ENCODE results near the gene DOCK7. TPM values are rescaled to one million over a fixed set of nuclear protein-coding genes. Genes with fewer than 3 reads are reported as not detected.

Gene DOCK7
- total and polyA plus RNA-seq, 8 donors, result 33.1 to 53.8 (median 44.0) TPM

DNA sequence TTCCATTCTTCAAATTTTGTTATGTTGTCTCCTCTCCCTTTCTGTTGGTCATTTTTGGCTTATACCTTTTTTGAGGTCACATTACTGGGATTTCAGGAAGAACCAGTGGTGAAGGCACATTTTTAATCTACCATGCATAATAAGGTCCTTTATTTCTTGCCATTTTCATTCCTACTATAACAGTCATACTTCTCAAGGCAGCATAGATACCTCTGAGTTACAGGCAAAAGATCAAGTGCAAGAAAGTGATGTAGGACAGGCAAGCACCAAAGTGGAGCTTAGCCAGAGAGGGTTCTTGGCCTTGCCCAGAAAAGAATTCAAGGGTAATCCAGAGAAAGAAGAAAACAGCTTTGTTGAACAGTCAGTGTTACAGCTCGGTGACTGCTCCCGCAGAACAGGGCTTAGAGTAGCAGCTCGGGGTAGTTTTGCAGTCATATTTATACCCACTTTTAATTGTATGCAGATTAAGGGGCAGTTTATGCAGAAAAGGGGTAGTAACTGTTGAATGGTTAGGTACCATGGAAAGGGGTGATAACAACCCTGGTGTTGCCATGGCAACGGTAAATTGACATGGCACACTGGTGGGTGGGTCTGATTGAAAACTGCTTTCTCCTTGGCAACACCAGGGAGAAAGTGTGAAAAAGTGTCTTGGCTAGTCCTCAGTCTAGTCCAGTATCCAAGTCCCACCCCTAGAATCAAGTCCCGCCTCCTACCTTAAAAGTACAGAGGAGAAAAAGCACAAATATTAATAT is 39.6 kb upstream of the DOCK7 start:
- H3K27ac ChIP-seq, result no peak overlapping the region
- no peaks in the 10 kb centered on the region for H3K27me3 ChIP-seq
- intact Hi-C loops (cut with DNase I), result no loop called here
- no peak overlapping the region for H3K4me3 ChIP-seq
- H3K9me3 ChIP-seq, result no peaks in the 10 kb centered on the region
- DNase-seq (no peak), ATAC-seq (no peak)
- TF ChIP-seq, protein P1, sequence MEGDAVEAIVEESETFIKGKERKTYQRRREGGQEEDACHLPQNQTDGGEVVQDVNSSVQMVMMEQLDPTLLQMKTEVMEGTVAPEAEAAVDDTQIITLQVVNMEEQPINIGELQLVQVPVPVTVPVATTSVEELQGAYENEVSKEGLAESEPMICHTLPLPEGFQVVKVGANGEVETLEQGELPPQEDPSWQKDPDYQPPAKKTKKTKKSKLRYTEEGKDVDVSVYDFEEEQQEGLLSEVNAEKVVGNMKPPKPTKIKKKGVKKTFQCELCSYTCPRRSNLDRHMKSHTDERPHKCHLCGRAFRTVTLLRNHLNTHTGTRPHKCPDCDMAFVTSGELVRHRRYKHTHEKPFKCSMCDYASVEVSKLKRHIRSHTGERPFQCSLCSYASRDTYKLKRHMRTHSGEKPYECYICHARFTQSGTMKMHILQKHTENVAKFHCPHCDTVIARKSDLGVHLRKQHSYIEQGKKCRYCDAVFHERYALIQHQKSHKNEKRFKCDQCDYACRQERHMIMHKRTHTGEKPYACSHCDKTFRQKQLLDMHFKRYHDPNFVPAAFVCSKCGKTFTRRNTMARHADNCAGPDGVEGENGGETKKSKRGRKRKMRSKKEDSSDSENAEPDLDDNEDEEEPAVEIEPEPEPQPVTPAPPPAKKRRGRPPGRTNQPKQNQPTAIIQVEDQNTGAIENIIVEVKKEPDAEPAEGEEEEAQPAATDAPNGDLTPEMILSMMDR (IDR thresholded peaks at IDR 0.05), result no peak
- no peaks in the 10 kb centered on the region for H3K36me3 ChIP-seq
- H3K4me1 ChIP-seq, result no peaks in the 10 kb centered on the region

DNA sequence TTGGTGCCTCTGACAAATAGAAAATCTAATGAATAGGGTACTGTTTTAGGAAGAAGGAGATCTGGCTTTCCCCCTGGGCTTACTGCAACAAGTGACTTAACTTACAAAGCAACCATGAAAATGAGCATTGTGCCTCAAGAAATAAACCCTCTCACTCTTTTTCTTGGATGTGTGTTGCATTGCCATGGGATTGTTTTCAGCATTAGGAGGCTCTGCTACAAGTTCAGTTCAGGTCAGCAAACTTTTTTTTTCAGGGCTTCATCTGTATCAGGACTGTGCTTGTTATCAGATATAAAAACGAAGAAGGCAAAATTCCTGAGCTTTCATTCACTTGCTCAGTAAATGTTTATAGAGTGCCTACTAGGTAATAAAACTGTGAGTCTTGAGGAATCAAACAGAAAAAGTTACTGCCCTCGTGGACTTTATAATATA is 37.8 kb upstream of the DOCK7 start:
- H3K4me1 ChIP-seq, result no peaks in the 10 kb centered on the region
- intact Hi-C loops (cut with DNase I), result no loop called here
- H3K36me3 ChIP-seq, result no peaks in the 10 kb centered on the region
- H3K9me3 ChIP-seq, result no peaks in the 10 kb centered on the region
- ATAC-seq (no peak), DNase-seq (no peak)
- TF ChIP-seq, protein P1 (IDR thresholded peaks at IDR 0.05), result no peak
- H3K4me3 ChIP-seq, result no peak overlapping the region
- H3K27me3 ChIP-seq, result no peaks in the 10 kb centered on the region
- H3K27ac ChIP-seq, result no peak overlapping the region

DNA sequence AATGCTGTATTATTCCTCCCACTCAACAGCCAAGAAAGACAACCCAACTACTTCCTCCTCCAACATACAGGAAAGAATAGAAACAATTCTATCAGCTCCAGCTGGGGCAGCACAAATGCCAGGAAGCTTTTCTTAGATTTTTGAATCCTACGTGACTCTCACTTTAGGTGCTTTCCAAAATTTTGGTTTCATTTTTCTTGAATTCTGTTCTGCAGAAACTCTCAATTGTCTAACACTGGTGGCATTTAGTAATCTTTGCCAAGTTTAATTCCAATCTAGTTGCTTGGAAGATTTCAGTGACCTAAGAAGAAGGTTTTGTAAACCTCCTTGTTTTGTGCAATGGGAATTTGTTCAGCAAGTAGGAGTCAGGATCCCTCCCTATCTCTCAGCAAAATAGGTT is 37.1 kb upstream of the DOCK7 start:
- no peaks in the 10 kb centered on the region for H3K4me1 ChIP-seq
- ATAC-seq, result no peak
- peak in 1 of 4 donors; percentile 16 for DNase-seq
- TF ChIP-seq, protein P1 (IDR thresholded peaks at IDR 0.05), result no peak
- H3K4me3 ChIP-seq, result no peak overlapping the region
- H3K27ac ChIP-seq, result no peak overlapping the region
- no peaks in the 10 kb centered on the region for H3K36me3 ChIP-seq
- intact Hi-C loops (cut with DNase I), result no loop called here
- no peaks in the 10 kb centered on the region for H3K9me3 ChIP-seq
- no peaks in the 10 kb centered on the region for H3K27me3 ChIP-seq

DNA sequence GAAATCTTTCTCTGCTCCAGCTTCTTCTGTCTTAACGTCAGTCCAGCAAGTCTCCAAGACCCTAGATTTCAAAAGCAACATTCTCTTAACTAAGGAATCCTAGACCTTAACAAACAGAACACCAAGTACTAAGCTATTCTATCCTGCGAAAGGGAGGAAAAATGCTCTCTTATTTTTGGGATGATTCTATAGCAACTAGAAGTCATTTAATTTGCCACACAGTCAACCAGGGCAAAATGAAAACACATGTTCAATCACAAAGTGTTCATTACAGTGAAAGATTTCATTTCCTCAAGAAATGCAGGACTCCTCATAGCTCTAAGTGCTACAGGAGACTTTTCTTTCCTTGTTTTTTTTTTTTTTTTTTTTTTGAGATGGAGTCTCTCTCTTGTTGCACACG is 36.2 kb upstream of the DOCK7 start:
- H3K27me3 ChIP-seq, result no peaks in the 10 kb centered on the region
- H3K9me3 ChIP-seq, result no peaks in the 10 kb centered on the region
- no peak overlapping the region for H3K4me3 ChIP-seq
- TF ChIP-seq, protein P1 (IDR thresholded peaks at IDR 0.05), result no peak
- no peaks in the 10 kb centered on the region for H3K4me1 ChIP-seq
- H3K36me3 ChIP-seq, result no peaks in the 10 kb centered on the region
- no peak for DNase-seq
- ATAC-seq, result no peak
- intact Hi-C loops (cut with DNase I), result no loop called here
- no peak overlapping the region for H3K27ac ChIP-seq

DNA sequence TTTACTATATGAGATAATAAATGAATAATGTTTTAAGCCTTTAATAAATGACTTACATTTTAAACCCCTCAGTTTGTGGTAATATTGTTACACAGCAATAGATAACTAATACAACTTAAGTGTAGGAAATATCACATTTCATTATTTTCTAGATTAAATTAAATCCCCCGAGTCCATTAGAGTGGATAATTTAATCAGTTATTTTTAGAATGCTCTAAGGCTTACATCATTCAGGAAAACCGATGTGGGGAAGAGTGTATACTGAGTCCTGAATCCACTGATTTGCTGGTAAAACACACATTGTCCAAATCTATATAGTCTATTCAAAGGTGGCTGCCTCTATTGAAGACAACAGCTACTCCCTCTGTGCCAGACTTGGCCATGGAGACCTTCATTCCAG is 35.7 kb upstream of the DOCK7 start:
- no peak overlapping the region for H3K27ac ChIP-seq
- H3K9me3 ChIP-seq, result no peaks in the 10 kb centered on the region
- DNase-seq (no peak), ATAC-seq (no peak)
- H3K27me3 ChIP-seq, result no peaks in the 10 kb centered on the region
- no peaks in the 10 kb centered on the region for H3K4me1 ChIP-seq
- TF ChIP-seq, protein P1 (IDR thresholded peaks at IDR 0.05), result no peak
- no peak overlapping the region for H3K4me3 ChIP-seq
- intact Hi-C loops (cut with DNase I), result no loop called here
- H3K36me3 ChIP-seq, result no peaks in the 10 kb centered on the region

All from left lung (tissue), 10 donors.